Ishikawa (cell line): ENCODE results near the gene CHST14.

ENCODE experiments used
- CEBPB ChIP-seq: IDR thresholded peaks from 2 replicates; pipeline ENCODE4 v1.6.1; 2012
- CREB1 ChIP-seq: IDR thresholded peaks from 2 replicates; pipeline ENCODE4 v1.6.1; 2012; ENCODE audit warnings: low read depth
- EGR1 ChIP-seq: IDR thresholded peaks from 2 replicates; pipeline ENCODE4 v1.6.1; 2012
- EP300 ChIP-seq: IDR thresholded peaks from 2 replicates; pipeline ENCODE4 v1.6.1; 2012; ENCODE audit warnings: borderline replicate concordance
- NFIC ChIP-seq: IDR thresholded peaks from 2 replicates; pipeline ENCODE4 v1.6.1; 2012
- RAD21 ChIP-seq: IDR thresholded peaks from 2 replicates; pipeline ENCODE4 v1.6.1; 2012; ENCODE audit warnings: low read depth
- TAF1 ChIP-seq: IDR thresholded peaks from 2 replicates; pipeline ENCODE4 v1.6.1; 2012; ENCODE audit warnings: low read depth, mild to moderate bottlenecking
- TEAD4 ChIP-seq: IDR thresholded peaks from 2 replicates; pipeline ENCODE4 v1.6.1; 2012
- YY1 ChIP-seq: IDR thresholded peaks from 2 replicates; pipeline ENCODE4 v1.6.1; 2012; ENCODE audit warnings: low read depth
- ZBTB7A ChIP-seq: IDR thresholded peaks from 2 replicates; pipeline ENCODE4 v1.6.1; 2012; ENCODE audit warnings: low read depth
- TF ChIP-seq, protein P1 (sequence below): IDR thresholded peaks from 2 replicates; pipeline ENCODE4 v1.6.1; 2012; ENCODE audit warnings: low read depth, mild to moderate bottlenecking
- TF ChIP-seq, protein P2 (sequence below): IDR thresholded peaks from 2 replicates; pipeline ENCODE4 v1.6.1; 2012
- TF ChIP-seq, protein P3 (sequence below): IDR thresholded peaks from 2 replicates; pipeline ENCODE4 v1.6.1; 2012

DNA sequence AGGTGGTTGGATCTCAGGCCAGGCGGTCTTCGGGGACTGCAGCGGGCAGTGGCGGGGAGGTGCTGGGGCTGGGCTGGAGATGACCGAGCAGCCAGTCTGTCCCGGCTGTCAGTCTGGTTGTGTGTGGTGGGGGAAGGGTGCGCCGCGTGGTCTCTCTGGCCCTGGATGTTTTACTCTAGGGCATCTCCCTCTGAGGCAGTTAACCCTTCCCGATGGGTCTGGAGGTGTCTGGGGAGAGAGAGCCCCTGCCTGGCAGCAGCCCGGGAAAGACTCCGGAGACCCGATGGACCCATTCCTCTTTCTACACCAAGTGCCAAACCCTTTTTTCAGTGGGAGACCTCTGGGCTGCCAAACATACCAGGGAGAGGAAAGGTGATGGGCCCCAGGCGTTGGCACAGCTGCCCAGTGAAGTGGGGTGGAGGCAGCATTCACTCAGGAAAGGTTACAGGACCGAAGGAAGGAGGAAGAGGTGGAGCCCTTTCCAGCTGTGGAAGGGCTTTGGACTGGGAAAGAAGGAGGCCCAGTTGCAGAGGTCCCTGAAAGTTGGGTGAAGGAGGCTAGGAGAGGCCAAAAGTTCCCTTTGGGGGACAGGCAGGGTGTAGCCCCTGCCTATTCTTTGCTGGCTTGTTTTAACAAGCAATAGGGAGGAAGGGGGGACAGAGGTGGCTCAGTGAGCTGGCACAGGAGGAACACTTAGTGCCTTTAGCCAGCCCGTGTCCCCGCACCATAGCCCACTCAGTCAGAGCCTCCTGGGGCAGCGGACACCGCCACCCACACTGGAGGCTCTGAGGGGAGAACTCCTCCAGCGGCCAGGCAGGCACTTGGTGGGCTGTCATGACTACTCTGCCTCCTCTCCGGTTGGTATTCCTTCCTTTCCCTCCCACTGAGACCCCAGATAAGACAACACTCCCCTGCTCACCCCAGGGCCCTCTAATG is 32.8 kb upstream of the CHST14 start:
- TF ChIP-seq EP300: no peak
- TF ChIP-seq, protein P1, sequence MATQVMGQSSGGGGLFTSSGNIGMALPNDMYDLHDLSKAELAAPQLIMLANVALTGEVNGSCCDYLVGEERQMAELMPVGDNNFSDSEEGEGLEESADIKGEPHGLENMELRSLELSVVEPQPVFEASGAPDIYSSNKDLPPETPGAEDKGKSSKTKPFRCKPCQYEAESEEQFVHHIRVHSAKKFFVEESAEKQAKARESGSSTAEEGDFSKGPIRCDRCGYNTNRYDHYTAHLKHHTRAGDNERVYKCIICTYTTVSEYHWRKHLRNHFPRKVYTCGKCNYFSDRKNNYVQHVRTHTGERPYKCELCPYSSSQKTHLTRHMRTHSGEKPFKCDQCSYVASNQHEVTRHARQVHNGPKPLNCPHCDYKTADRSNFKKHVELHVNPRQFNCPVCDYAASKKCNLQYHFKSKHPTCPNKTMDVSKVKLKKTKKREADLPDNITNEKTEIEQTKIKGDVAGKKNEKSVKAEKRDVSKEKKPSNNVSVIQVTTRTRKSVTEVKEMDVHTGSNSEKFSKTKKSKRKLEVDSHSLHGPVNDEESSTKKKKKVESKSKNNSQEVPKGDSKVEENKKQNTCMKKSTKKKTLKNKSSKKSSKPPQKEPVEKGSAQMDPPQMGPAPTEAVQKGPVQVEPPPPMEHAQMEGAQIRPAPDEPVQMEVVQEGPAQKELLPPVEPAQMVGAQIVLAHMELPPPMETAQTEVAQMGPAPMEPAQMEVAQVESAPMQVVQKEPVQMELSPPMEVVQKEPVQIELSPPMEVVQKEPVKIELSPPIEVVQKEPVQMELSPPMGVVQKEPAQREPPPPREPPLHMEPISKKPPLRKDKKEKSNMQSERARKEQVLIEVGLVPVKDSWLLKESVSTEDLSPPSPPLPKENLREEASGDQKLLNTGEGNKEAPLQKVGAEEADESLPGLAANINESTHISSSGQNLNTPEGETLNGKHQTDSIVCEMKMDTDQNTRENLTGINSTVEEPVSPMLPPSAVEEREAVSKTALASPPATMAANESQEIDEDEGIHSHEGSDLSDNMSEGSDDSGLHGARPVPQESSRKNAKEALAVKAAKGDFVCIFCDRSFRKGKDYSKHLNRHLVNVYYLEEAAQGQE: no peak
- TF ChIP-seq CREB1: no peak
- TF ChIP-seq RAD21: no peak
- TF ChIP-seq YY1: no peak
- TF ChIP-seq, protein P2, sequence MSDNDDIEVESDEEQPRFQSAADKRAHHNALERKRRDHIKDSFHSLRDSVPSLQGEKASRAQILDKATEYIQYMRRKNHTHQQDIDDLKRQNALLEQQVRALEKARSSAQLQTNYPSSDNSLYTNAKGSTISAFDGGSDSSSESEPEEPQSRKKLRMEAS: no peak
- TF ChIP-seq CEBPB: no peak
- TF ChIP-seq NFIC: no peak
- no peak for TF ChIP-seq TEAD4
- TF ChIP-seq TAF1: no peak
- TF ChIP-seq, protein P3, sequence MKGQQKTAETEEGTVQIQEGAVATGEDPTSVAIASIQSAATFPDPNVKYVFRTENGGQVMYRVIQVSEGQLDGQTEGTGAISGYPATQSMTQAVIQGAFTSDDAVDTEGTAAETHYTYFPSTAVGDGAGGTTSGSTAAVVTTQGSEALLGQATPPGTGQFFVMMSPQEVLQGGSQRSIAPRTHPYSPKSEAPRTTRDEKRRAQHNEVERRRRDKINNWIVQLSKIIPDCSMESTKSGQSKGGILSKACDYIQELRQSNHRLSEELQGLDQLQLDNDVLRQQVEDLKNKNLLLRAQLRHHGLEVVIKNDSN: no peak
- no peak for TF ChIP-seq ZBTB7A
- no peak for TF ChIP-seq EGR1
